ENCODE results near the gene ZNF678. TPM values are rescaled to one million over a fixed set of nuclear protein-coding genes. Genes with fewer than 3 reads are reported as not detected.

The ZNF678 gene
- 19.5 TPM for total RNA-seq (ENCODE audit: unreplicated experiment)
- long read RNA-seq, partial matches to known transcripts, result 0 of 3 reads
- long read RNA-seq, other reads (novel, unspliced or antisense), result 2 of 3 reads

- Mint-ChIP-seq H3K4me3 (ENCODE audit: unreplicated experiment) (peak within 1 kb of the TSS; percentile 95), H3K27ac (ENCODE audit: unreplicated experiment) (peak within 1 kb of the TSS; percentile 95), H3K36me3 (ENCODE audit: low read depth, unreplicated experiment) (peaks cover 39% of the 10 kb centered on the region), H3K27me3 (ENCODE audit: unreplicated experiment) (peaks cover 15% of the 10 kb centered on the region), H3K4me1 (ENCODE audit: unreplicated experiment) (peaks cover 18% of the 10 kb centered on the region), H3K9me3 (ENCODE audit: unreplicated experiment) (peaks cover 8% of the 10 kb centered on the region)
- DNase-seq (ENCODE audit: low spot score), result peak; percentile 86
- no peak for TF ChIP-seq CTCF (IDR thresholded peaks at IDR 0.05; ENCODE audit: unreplicated experiment)
Observed at GRCh38 chr1:227563324-227564201, at the start of gene ZNF678. Gene ZNF678 (plus strand): TSS chr1:227563556. CDS start chr1:227650992, 87,436 bp downstream.

- TF ChIP-seq CTCF (IDR thresholded peaks at IDR 0.05; ENCODE audit: unreplicated experiment), result no peak
- peaks cover 6% of the 10 kb centered on the region for H3K4me1 Mint-ChIP-seq (ENCODE audit: unreplicated experiment)
Observed at GRCh38 chr1:227518876-227519275, 44.5 kb upstream of the ZNF678 start.

GRCh38 chr1:227521782-227522181 is 41.6 kb upstream of the ZNF678 start:
- no peaks in the 10 kb centered on the region for H3K36me3 Mint-ChIP-seq (ENCODE audit: low read depth, unreplicated experiment)
- peaks cover 2% of the 10 kb centered on the region for H3K27me3 Mint-ChIP-seq (ENCODE audit: unreplicated experiment)
- no peaks in the 10 kb centered on the region for H3K4me1 Mint-ChIP-seq (ENCODE audit: unreplicated experiment)
- no peak for TF ChIP-seq CTCF (IDR thresholded peaks at IDR 0.05; ENCODE audit: unreplicated experiment)
- H3K9me3 Mint-ChIP-seq (ENCODE audit: unreplicated experiment), result peaks cover 4% of the 10 kb centered on the region
- DNase-seq (ENCODE audit: low spot score), result no peak
- H3K4me3 Mint-ChIP-seq (ENCODE audit: unreplicated experiment), result no peak overlapping the region
- H3K27ac Mint-ChIP-seq (ENCODE audit: unreplicated experiment), result no peak overlapping the region

More at GRCh38 chr1:227518876-227519275, 44.5 kb upstream of the ZNF678 start:
- H3K27me3 Mint-ChIP-seq (ENCODE audit: unreplicated experiment), result peaks cover 2% of the 10 kb centered on the region
- H3K4me3 Mint-ChIP-seq (ENCODE audit: unreplicated experiment), result no peak overlapping the region
- H3K27ac Mint-ChIP-seq (ENCODE audit: unreplicated experiment), result no peak overlapping the region
- no peaks in the 10 kb centered on the region for H3K36me3 Mint-ChIP-seq (ENCODE audit: low read depth, unreplicated experiment)
- DNase-seq (ENCODE audit: low spot score), result no peak
- no peaks in the 10 kb centered on the region for H3K9me3 Mint-ChIP-seq (ENCODE audit: unreplicated experiment)

GRCh38 chr1:227526524-227526923 is 36.8 kb upstream of the ZNF678 start:
- no peak for DNase-seq (ENCODE audit: low spot score)
- Mint-ChIP-seq H3K4me3 (ENCODE audit: unreplicated experiment) (no peak overlapping the region), H3K4me1 (ENCODE audit: unreplicated experiment) (no peaks in the 10 kb centered on the region), H3K27me3 (ENCODE audit: unreplicated experiment) (peaks cover 5% of the 10 kb centered on the region), H3K36me3 (ENCODE audit: low read depth, unreplicated experiment) (peaks cover 9% of the 10 kb centered on the region), H3K27ac (ENCODE audit: unreplicated experiment) (no peak overlapping the region), H3K9me3 (ENCODE audit: unreplicated experiment) (peaks cover 17% of the 10 kb centered on the region)
- no peak for TF ChIP-seq CTCF (IDR thresholded peaks at IDR 0.05; ENCODE audit: unreplicated experiment)

Data from endothelial cell (in vitro differentiated cells).